Glutamatergic neuron (in vitro differentiated cells): ENCODE results near the gene NFIA. TPM values are rescaled to one million over a fixed set of nuclear protein-coding genes. Genes with fewer than 3 reads are reported as not detected.

Experiments used
- DNase-seq: peaks from one replicate; pipeline ENCODE4 v3.0.0; 2022
- H3K27ac Mint-ChIP-seq: one replicate; pipeline ENCODE4 v1.8.0; 2020; ENCODE audit warnings: mild to moderate bottlenecking, mixed read lengths, inconsistent platforms; ENCODE audit not compliant: unreplicated experiment
- H3K27me3 Mint-ChIP-seq: one replicate; pipeline ENCODE4 v1.8.0; 2020; ENCODE audit warnings: mild to moderate bottlenecking, moderate library complexity, mixed read lengths, inconsistent platforms; ENCODE audit not compliant: unreplicated experiment
- H3K36me3 Mint-ChIP-seq: one replicate; pipeline ENCODE4 v1.8.0; 2020; ENCODE audit warnings: mild to moderate bottlenecking, mixed read lengths, inconsistent platforms; ENCODE audit not compliant: unreplicated experiment
- H3K4me1 Mint-ChIP-seq: one replicate; pipeline ENCODE4 v1.8.0; 2020; ENCODE audit warnings: mild to moderate bottlenecking, low read depth, mixed read lengths, inconsistent platforms; ENCODE audit not compliant: unreplicated experiment
- H3K4me3 Mint-ChIP-seq: one replicate; pipeline ENCODE4 v1.8.0; 2020; ENCODE audit warnings: mild to moderate bottlenecking, mixed read lengths, inconsistent platforms; ENCODE audit not compliant: unreplicated experiment
- H3K9me3 Mint-ChIP-seq: one replicate; pipeline ENCODE4 v1.8.0; 2020; ENCODE audit warnings: mild to moderate bottlenecking, moderate library complexity, mixed read lengths, inconsistent platforms; ENCODE audit not compliant: unreplicated experiment
- CTCF ChIP-seq: fragments of 200-600 bp; sonication (generic); IDR thresholded peaks from one replicate; pipeline ENCODE4 v1.5.0; 2021; ENCODE audit not compliant: partially characterized antibody, unreplicated experiment
- total RNA-seq: library from RNA; stranded (reverse); fragmentation: NEBNext Ultra II Directional; extraction: Animal tissue kit (Norgen Biotek cat#: 25700); gene quantifications from one replicate; pipeline ENCODE4 v1.2.1, GENCODE V29; 2021; ENCODE audit not compliant: unreplicated experiment

Gene NFIA
- total RNA-seq, 1 donor from 2014 or later = 16.4 TPM

GRCh38 chr1:61046434-61046833 lies 35.9 kb upstream of the NFIA start:
- H3K9me3 Mint-ChIP-seq = peaks cover 2% of the 10 kb centered on the region
- H3K27me3 Mint-ChIP-seq = peaks cover 10% of the 10 kb centered on the region
- H3K4me3 Mint-ChIP-seq = no peak overlapping the region
- DNase-seq = no peak
- H3K4me1 Mint-ChIP-seq = peaks cover 5% of the 10 kb centered on the region
- H3K36me3 Mint-ChIP-seq = no peaks in the 10 kb centered on the region
- H3K27ac Mint-ChIP-seq = no peak overlapping the region
- no peak for TF ChIP-seq CTCF

- Mint-ChIP-seq H3K4me1 (peaks cover 6% of the 10 kb centered on the region), H3K27ac (no peak overlapping the region)
- DNase-seq = no peak
Measured at GRCh38 chr1:61047061-61047460, 35.3 kb upstream of the NFIA start.

GRCh38 chr1:61049850-61050540 lies 32.4 kb upstream of the NFIA start:
- Mint-ChIP-seq H3K36me3 (no peaks in the 10 kb centered on the region), H3K4me3 (peak overlapping the region; percentile 81), H3K9me3 (peaks cover 3% of the 10 kb centered on the region), H3K27me3 (peaks cover 22% of the 10 kb centered on the region), H3K4me1 (peaks cover 10% of the 10 kb centered on the region), H3K27ac (no peak overlapping the region)
- DNase-seq = peak; percentile 96
- peak; percentile 96 for TF ChIP-seq CTCF

More at GRCh38 chr1:61047061-61047460, 35.3 kb upstream of the NFIA start:
- TF ChIP-seq CTCF = no peak
- Mint-ChIP-seq H3K4me3 (no peak overlapping the region), H3K36me3 (no peaks in the 10 kb centered on the region), H3K27me3 (peaks cover 14% of the 10 kb centered on the region), H3K9me3 (peaks cover 2% of the 10 kb centered on the region)

GRCh38 chr1:61050541-61051442 lies 31.6 kb upstream of the NFIA start:
- Mint-ChIP-seq H3K9me3 (peaks cover 3% of the 10 kb centered on the region), H3K4me3 (peak overlapping the region; percentile 84), H3K4me1 (peaks cover 10% of the 10 kb centered on the region), H3K27me3 (peaks cover 22% of the 10 kb centered on the region), H3K27ac (no peak overlapping the region), H3K36me3 (no peaks in the 10 kb centered on the region)
- DNase-seq = peak; percentile 67
- no peak for TF ChIP-seq CTCF

GRCh38 chr1:61051443-61051718 lies 31.0 kb upstream of the NFIA start:
- Mint-ChIP-seq H3K27me3 (peaks cover 24% of the 10 kb centered on the region), H3K36me3 (no peaks in the 10 kb centered on the region), H3K4me1 (peaks cover 11% of the 10 kb centered on the region), H3K4me3 (peak overlapping the region; percentile 84), H3K27ac (no peak overlapping the region), H3K9me3 (peaks cover 3% of the 10 kb centered on the region)
- DNase-seq = no peak
- no peak for TF ChIP-seq CTCF
